Measurements from ENCODE around the gene NAA38.

The NAA38 gene

DNA sequence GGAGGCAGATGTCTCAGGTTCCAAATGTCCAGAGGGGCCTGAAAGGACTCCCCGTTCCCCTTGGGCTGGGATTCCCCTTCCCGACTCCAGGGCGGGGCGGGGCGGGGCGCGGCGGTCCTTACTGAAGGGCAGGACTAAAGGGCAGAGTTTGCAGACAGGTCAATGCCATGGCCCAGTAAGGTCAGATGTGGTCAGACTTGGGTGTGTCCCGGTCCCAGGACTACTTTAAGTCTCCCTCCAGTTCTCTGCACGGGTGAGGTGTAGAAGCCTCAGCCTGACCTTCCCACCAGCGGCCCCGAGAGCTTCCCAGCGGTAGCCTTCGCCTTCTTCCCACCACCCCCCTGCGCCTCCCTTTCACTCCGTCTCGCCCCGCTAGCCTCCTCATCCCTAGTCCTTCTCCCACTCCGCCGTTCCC, 22.8 kb downstream of the NAA38 start:
- TF ChIP-seq, protein P1, sequence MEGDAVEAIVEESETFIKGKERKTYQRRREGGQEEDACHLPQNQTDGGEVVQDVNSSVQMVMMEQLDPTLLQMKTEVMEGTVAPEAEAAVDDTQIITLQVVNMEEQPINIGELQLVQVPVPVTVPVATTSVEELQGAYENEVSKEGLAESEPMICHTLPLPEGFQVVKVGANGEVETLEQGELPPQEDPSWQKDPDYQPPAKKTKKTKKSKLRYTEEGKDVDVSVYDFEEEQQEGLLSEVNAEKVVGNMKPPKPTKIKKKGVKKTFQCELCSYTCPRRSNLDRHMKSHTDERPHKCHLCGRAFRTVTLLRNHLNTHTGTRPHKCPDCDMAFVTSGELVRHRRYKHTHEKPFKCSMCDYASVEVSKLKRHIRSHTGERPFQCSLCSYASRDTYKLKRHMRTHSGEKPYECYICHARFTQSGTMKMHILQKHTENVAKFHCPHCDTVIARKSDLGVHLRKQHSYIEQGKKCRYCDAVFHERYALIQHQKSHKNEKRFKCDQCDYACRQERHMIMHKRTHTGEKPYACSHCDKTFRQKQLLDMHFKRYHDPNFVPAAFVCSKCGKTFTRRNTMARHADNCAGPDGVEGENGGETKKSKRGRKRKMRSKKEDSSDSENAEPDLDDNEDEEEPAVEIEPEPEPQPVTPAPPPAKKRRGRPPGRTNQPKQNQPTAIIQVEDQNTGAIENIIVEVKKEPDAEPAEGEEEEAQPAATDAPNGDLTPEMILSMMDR (conservative IDR thresholded peaks at IDR 0.05; ENCODE audit: low read depth, low read length), result no peak
- peak; percentile 33 for DNase-seq (ENCODE audit: low read depth)

DNA sequence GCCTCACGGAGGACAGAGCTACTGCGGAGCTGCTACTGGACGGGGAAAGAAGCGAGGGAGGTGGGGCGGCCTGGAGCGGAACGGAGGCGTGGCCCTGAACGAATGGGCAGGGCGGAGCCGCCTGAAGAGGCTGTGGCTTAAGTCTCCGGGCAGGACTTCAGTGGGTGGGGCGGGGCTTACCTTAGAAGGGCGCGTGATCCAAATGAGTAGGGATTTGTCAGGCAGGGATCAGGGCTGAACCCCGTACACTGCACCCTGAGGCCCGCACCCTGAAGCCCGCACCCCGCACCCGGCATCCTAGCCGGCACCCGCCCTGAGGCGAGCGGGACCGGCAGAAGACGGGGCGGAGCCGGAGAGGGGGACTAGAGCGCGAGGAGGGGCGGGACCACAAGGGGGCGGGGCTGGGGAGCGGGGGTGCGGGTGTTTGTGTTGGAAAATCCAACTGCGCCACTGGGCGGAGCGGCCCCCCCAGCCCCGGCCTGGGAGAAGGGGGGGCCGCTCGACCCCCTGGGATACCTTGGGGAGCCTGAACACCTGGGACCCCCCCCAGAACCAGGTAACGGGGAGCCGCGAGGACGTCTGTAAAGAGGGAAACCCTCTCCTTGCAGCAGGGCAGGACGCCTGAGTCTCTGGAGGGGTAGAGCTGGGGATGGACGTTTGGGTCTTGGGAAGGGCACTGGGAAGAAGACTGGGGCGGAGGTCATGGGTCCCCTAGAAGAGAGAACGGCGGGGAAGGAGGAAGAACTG, 23.4 kb downstream of the NAA38 start, which contains the start of gene KDM6B:
TSS of gene KDM6B (plus strand) at position 423 of the 747 bp plus-strand sequence. CDS start 11,338 bp downstream, outside the sequence.
- TF ChIP-seq, protein P1 (conservative IDR thresholded peaks at IDR 0.05; ENCODE audit: low read depth, low read length), result peak; percentile 6
- peak; percentile 95 for DNase-seq (ENCODE audit: low read depth)
- H3K4me3 ChIP-seq (ENCODE audit: low read depth, low read length), result peak within 1 kb of the TSS; percentile 79

More for the DNA sequence above, 22.8 kb downstream of the NAA38 start:
- H3K4me3 ChIP-seq (ENCODE audit: low read depth, low read length), result peak overlapping the region; percentile 79

DNA sequence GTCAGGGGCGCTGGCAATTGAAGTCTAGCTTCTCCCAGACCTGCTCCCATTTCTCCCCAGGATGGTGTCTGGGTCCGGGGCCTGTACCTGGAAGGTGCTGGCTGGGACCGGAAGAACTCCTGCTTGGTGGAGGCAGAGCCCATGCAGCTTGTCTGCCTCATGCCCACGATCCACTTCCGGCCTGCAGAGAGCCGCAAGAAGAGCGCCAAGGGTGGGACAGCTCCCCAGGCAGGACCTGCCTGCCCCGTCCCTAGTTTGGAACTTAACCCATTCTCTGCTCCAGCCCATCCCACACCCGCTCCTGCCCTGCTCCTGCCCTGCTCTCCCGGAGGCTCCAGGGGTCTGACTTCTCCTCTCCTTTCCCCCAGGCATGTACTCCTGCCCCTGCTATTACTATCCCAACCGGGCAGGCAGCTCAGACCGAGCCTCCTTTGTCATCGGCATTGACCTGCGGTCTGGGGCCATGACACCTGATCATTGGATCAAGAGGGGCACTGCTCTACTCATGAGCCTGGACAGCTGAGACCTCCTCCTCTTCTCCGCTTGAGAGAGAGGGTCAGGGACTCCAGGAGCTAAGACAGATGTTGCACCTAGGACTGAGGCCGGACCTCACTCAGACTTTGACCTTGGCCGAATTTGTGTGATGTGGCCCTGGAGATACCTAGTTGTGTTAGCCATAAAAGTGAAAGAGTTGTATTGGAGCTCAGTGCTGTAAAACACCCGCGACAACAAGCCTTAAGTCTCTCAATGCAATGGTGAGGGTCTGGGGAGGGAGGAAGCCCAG, 24.2 kb downstream of the NAA38 start:
- TF ChIP-seq, protein P1 (conservative IDR thresholded peaks at IDR 0.05; ENCODE audit: low read depth, low read length), result no peak
- DNase-seq (ENCODE audit: low read depth), result no peak
- peak overlapping the region; percentile 79 for H3K4me3 ChIP-seq (ENCODE audit: low read depth, low read length)

DNA sequence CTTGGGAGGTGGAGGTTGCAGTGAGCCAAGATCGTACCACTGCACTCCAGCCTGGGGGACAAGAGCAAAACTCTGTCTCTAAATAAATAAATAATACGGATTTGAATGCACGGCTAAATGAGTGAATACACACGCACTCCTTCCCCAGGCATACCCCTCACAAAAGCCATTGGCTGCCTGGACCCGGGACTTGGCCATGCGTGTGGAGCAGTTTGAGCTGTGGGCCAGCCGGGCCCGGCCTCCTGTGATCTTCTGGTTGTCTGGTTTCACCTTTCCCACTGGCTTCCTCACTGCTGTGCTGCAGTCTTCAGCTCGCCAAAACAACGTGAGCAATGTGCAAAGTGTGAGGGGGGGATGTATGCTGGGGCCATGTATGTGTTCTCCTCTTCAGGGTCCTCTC, 24.9 kb downstream of the NAA38 start:
- DNase-seq (ENCODE audit: low read depth), result no peak
- H3K4me3 ChIP-seq (ENCODE audit: low read depth, low read length), result no peak overlapping the region
- TF ChIP-seq, protein P1 (conservative IDR thresholded peaks at IDR 0.05; ENCODE audit: low read depth, low read length), result no peak

DNA sequence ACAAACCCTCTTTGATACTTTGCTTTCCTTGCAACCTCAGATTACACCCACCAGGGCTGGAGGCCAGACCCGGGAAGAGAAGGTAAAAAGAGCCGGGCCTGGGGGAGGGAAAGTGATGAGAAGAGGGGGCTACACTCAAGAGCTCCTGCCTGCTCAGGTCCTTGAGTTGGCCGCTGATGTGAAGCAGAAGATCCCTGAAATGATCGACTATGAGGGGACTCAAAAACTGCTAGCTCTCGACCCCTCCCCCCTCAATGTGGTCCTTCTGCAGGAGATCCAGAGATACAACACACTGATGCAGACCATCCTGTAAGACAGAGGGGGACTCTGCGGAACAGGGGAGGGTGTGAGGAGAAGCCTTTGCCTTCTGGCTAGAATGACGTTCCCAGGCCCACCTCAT, 26.1 kb downstream of the NAA38 start:
- H3K4me3 ChIP-seq (ENCODE audit: low read depth, low read length), result no peak overlapping the region
- no peak for DNase-seq (ENCODE audit: low read depth)
- TF ChIP-seq, protein P1 (conservative IDR thresholded peaks at IDR 0.05; ENCODE audit: low read depth, low read length), result no peak

DNA sequence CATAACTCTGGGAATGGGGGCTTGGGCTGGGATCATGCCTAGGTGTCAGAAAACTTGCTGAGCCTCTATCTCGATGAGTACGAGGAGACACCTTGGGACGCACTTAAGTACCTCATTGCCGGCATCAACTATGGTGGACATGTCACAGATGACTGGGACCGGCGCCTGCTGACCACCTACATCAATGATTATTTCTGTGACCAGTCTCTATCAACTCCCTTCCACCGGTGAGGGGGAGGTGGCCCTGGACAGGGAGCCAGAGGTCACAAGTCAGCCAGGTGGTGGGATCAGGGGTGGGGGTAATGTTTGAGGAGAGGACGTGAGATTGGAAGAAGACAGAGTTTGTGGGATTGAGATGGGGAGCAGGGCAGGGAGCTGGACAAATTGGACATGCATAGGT, 26.7 kb downstream of the NAA38 start:
- H3K4me3 ChIP-seq (ENCODE audit: low read depth, low read length), result no peak overlapping the region
- TF ChIP-seq, protein P1 (conservative IDR thresholded peaks at IDR 0.05; ENCODE audit: low read depth, low read length), result no peak
- DNase-seq (ENCODE audit: low read depth), result no peak

Data from choroid plexus epithelial cell (primary cell).